WTC11 (cell line): ENCODE results near the gene FAM13B.

Experiments used
- CBFB ChIP-seq: sonication (generic); formaldehyde crosslinking; IDR thresholded peaks from 2 replicates; pipeline ENCODE4 v1.8.1; 2022; ENCODE audit warnings: mild to moderate bottlenecking, low read depth, missing genetic modification reagents
- GTF2I ChIP-seq: fragments of 250-450 bp; sonication (Bioruptor Pico); conservative IDR thresholded peaks from 2 replicates; pipeline ENCODE4 v1.4.0; 2021; ENCODE audit warnings: mild to moderate bottlenecking
- HMGXB4 ChIP-seq: sonication (generic); formaldehyde crosslinking; IDR thresholded peaks from 2 replicates; pipeline ENCODE4 v1.8.1; 2023; ENCODE audit warnings: mild to moderate bottlenecking, moderate library complexity, missing genetic modification reagents
- MYBL2 ChIP-seq: sonication (generic); formaldehyde crosslinking; IDR thresholded peaks from 2 replicates; pipeline ENCODE4 v1.8.1; 2023; ENCODE audit warnings: mild to moderate bottlenecking, moderate library complexity, missing genetic modification reagents
- NR2C2 ChIP-seq: sonication (generic); formaldehyde crosslinking; IDR thresholded peaks from 2 replicates; pipeline ENCODE4 v1.8.0; 2022; ENCODE audit warnings: mild to moderate bottlenecking, missing genetic modification reagents
- TCF7 ChIP-seq: sonication (generic); formaldehyde crosslinking; IDR thresholded peaks from 2 replicates; pipeline ENCODE4 v1.8.0; 2022; ENCODE audit warnings: mild to moderate bottlenecking, low read depth, missing genetic modification reagents, moderate library complexity
- USF1 ChIP-seq: sonication (generic); formaldehyde crosslinking; IDR thresholded peaks from 2 replicates; pipeline ENCODE4 v1.8.0; 2022; ENCODE audit warnings: mild to moderate bottlenecking, missing genetic modification reagents
- TF ChIP-seq, protein P1 (sequence below): fragments of 200-600 bp; IDR thresholded peaks from 2 replicates; pipeline ENCODE4 v1.8.0; 2022; ENCODE audit warnings: antibody characterized with exemption
- TF ChIP-seq, protein P2 (sequence below): sonication (generic); formaldehyde crosslinking; IDR thresholded peaks from 2 replicates; pipeline ENCODE4 v1.8.1; 2022; ENCODE audit warnings: low read depth, mild to moderate bottlenecking, moderate library complexity, missing genetic modification reagents, borderline replicate concordance
- TF ChIP-seq, protein P3 (sequence below): sonication (generic); formaldehyde crosslinking; IDR thresholded peaks from 2 replicates; pipeline ENCODE4 v1.8.1; 2022; ENCODE audit warnings: low read depth, missing genetic modification reagents, borderline replicate concordance

- TF ChIP-seq NR2C2 (CRISPR knock-in tag) (no peak), GTF2I (CRISPR knock-in tag) (no peak), TCF7 (CRISPR knock-in tag) (no peak), USF1 (CRISPR knock-in tag) (no peak), MYBL2 (CRISPR knock-in tag) (no peak), CBFB (no peak), HMGXB4 (CRISPR knock-in tag) (no peak)
- TF ChIP-seq, protein P1, sequence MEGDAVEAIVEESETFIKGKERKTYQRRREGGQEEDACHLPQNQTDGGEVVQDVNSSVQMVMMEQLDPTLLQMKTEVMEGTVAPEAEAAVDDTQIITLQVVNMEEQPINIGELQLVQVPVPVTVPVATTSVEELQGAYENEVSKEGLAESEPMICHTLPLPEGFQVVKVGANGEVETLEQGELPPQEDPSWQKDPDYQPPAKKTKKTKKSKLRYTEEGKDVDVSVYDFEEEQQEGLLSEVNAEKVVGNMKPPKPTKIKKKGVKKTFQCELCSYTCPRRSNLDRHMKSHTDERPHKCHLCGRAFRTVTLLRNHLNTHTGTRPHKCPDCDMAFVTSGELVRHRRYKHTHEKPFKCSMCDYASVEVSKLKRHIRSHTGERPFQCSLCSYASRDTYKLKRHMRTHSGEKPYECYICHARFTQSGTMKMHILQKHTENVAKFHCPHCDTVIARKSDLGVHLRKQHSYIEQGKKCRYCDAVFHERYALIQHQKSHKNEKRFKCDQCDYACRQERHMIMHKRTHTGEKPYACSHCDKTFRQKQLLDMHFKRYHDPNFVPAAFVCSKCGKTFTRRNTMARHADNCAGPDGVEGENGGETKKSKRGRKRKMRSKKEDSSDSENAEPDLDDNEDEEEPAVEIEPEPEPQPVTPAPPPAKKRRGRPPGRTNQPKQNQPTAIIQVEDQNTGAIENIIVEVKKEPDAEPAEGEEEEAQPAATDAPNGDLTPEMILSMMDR: no peak
- TF ChIP-seq, protein P2, sequence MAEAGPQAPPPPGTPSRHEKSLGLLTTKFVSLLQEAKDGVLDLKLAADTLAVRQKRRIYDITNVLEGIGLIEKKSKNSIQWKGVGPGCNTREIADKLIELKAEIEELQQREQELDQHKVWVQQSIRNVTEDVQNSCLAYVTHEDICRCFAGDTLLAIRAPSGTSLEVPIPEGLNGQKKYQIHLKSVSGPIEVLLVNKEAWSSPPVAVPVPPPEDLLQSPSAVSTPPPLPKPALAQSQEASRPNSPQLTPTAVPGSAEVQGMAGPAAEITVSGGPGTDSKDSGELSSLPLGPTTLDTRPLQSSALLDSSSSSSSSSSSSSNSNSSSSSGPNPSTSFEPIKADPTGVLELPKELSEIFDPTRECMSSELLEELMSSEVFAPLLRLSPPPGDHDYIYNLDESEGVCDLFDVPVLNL (CRISPR knock-in tag): no peak
- TF ChIP-seq, protein P3, sequence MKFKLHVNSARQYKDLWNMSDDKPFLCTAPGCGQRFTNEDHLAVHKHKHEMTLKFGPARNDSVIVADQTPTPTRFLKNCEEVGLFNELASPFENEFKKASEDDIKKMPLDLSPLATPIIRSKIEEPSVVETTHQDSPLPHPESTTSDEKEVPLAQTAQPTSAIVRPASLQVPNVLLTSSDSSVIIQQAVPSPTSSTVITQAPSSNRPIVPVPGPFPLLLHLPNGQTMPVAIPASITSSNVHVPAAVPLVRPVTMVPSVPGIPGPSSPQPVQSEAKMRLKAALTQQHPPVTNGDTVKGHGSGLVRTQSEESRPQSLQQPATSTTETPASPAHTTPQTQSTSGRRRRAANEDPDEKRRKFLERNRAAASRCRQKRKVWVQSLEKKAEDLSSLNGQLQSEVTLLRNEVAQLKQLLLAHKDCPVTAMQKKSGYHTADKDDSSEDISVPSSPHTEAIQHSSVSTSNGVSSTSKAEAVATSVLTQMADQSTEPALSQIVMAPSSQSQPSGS (CRISPR knock-in tag): no peak
Observed at GRCh38 chr5:138011991-138012390, 20.9 kb downstream of the FAM13B start.
